Upper lobe of left lung (tissue), 4 donors: ENCODE data around the gene ATP7A.

Experiments
- EP300 ChIP-seq, 4 donors: sonication (generic); formaldehyde crosslinking; IDR thresholded peaks; one replicate each; pipeline ENCODE4 v1.5.1; 2017; ENCODE audit warnings: antibody characterized with exemption in 4 of 4, control low read depth in 2 of 4
- POLR2A ChIP-seq, 4 donors: fragments of 450-650 bp; IDR thresholded peaks; one replicate each; pipeline ENCODE4 v1.5.1; 2016 to 2017; ENCODE audit warnings: antibody characterized with exemption in 4 of 4, mild to moderate bottlenecking in 2 of 4
- POLR2AphosphoS5 ChIP-seq, 2 donors: sonication (generic); formaldehyde crosslinking; IDR thresholded peaks; one replicate each; pipeline ENCODE4 v1.5.1; 2017; ENCODE audit warnings: antibody characterized with exemption in 2 of 2
- TF ChIP-seq, protein P1 (sequence below), 6 experiments: fragments of 450-650 bp in 4 of 6; fragments of 200-600 bp in 2 of 6; sonication (generic) in 2 of 6; IDR thresholded peaks; one replicate each; pipeline ENCODE4 v1.5.1; 2016 to 2019; ENCODE audit warnings: antibody characterized with exemption in 6 of 6

DNA sequence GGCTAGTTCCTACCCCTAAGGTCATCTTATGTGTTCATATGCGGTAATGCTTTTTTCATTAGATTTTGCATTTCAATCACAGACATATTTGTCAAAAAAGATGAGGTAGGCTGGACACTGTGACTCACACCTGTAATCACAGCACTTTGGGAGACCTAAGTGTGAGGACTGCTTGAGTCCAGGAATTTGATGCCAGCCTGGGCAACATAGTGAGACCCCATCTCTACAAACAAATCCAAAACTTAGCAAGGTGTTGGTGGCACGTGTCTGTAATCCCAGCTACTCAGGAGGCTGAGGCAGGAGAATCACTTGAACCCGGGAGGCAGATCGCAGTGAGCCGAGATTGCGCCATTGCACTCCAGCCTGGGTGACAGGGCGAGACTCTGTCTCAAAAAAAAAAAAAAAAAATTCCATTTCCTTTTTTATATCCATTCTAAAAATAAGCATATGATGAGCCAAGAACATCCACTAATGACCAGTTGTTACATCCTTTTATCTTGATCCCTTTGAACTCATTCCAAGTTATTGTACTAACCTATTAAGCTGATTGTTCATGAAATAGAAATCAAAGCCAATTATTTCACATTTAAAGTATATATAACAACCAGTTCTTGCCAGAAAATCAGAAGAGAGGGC is 35.5 kb downstream of the ATP7A start:
- TF ChIP-seq, protein P1, sequence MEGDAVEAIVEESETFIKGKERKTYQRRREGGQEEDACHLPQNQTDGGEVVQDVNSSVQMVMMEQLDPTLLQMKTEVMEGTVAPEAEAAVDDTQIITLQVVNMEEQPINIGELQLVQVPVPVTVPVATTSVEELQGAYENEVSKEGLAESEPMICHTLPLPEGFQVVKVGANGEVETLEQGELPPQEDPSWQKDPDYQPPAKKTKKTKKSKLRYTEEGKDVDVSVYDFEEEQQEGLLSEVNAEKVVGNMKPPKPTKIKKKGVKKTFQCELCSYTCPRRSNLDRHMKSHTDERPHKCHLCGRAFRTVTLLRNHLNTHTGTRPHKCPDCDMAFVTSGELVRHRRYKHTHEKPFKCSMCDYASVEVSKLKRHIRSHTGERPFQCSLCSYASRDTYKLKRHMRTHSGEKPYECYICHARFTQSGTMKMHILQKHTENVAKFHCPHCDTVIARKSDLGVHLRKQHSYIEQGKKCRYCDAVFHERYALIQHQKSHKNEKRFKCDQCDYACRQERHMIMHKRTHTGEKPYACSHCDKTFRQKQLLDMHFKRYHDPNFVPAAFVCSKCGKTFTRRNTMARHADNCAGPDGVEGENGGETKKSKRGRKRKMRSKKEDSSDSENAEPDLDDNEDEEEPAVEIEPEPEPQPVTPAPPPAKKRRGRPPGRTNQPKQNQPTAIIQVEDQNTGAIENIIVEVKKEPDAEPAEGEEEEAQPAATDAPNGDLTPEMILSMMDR (IDR thresholded peaks at IDR 0.05) = no peak
- no peak for TF ChIP-seq POLR2AphosphoS5 (IDR thresholded peaks at IDR 0.05)
- no peak for TF ChIP-seq EP300 (IDR thresholded peaks at IDR 0.05)
- TF ChIP-seq POLR2A (IDR thresholded peaks at IDR 0.05) = no peak
